Measurements from ENCODE around the gene ANKRD18A.
"Not testable (repeated sequence)": the region's sequence is repeated elsewhere in the genome, so short reads cannot be mapped to it uniquely, and the experiment has no call there.

The ANKRD18A gene

DNA sequence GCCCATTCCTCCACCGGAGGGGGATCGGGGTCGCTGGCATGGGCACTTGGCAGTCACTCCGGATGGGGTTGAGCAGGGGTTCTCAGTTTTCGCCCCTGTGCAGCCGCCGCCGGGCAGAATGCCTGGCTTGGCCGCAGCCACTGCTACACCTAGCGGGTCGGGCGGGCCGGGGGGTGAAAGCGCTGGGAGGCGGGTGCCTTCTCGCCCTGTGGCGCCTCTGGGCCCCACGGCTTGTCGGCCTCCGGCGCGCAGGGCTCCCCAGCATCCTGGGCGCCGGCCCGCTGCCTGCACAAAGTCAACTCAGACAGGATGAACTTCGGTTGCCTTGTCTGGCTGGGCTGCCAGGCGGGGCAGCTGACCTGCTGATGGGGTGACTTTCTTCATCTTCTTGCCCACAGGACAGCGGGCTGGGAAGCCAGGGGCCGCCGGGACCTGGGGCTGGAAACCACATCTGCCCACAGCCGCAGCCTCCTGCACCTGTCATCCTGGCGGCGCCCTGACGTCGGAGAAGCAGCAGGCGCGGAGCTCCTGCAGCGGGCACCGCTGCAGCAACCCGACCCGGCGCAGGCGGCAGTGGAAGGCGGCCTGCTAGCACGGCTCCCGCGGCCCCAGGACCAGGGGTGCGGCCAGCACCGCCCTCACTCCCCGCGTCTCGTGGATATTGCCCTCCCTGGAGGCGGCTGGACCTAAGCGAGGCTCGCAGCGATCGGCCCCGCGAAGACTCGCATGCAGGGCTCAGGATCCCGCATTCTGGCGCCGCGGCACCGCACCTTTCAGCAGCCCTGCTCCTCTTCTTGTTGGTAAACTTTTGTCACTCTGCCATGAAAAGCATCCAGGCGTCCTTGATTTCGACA, 1.3 kb upstream of the ANKRD18A start:
- no peak overlapping the region for H3K4me2 ChIP-seq (ENCODE audit: low read length)
- H3K27me3 ChIP-seq (ENCODE audit: control insufficient read depth, low read length), result no peaks in the 10 kb centered on the region

DNA sequence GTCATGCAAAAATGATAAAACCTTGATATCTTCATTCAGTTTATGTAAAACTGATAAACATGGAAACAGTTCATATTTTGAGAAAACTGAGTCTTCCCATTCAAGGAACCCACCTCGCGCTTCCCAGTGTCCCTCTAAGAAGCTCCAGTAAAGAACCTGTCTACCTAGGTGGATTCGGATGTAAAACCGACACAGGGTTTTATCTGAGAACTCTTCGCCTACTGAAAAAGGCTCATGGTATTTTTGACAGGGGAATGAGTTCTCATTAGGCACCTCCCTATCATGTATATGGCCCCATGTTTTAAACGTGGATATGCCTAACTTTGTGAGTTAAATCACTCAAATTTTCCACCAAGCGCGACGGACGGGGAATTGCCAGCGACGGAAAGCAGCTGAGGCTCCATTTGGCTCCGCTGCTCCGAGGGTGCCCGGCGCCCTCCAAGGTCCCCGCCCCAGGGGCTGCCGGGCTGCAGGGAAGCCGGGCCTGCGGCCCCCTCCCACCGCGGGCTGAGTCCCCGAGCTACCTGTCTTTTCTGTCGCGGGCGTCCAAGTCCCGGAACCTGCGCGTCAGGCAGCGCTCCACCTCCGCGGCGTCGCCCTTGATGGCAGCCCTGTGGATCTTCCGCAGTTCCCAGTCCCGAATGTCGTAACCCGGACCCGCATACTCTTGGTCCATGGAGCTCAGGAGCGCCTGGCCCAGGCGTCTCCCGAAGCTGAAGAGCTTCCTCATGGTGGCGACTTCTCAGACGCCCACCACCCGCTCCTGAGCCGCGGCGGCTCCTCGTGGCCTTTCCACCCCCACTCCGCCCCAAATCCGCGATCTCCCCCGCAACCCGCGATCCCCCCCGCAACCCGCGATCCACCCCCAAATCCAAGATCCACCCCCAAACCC, 594 bp downstream of the ANKRD18A start:
- H4K20me1 ChIP-seq (ENCODE audit: control insufficient read depth, insufficient read depth, low read depth, low read length), result no peaks in the 10 kb centered on the region
- H3K9me2 ChIP-seq (replicated peaks; ENCODE audit: control insufficient read depth, low read length), result no peaks in the 10 kb centered on the region
- H3K4me1 ChIP-seq (ENCODE audit: control insufficient read depth, low read length), result no peaks in the 10 kb centered on the region
- H3K27me3 ChIP-seq (ENCODE audit: control insufficient read depth, low read length), result no peaks in the 10 kb centered on the region
- no peaks in the 10 kb centered on the region for H3F3A ChIP-seq (ENCODE audit: control insufficient read depth, insufficient read depth)
- no peaks in the 10 kb centered on the region for H3K79me2 ChIP-seq (ENCODE audit: control insufficient read depth, low read length)
- no peak overlapping the region for H3K4me3 ChIP-seq (ENCODE audit: low read length)
- no peak overlapping the region for H3K27ac ChIP-seq (ENCODE audit: low read depth, low read length)
- H3K4me2 ChIP-seq (ENCODE audit: low read length), result no peak overlapping the region
- no peak for TF ChIP-seq EZH2phosphoT487 (IDR thresholded peaks at IDR 0.05; ENCODE audit: borderline replicate concordance, low read length)
- TF ChIP-seq, protein P1, sequence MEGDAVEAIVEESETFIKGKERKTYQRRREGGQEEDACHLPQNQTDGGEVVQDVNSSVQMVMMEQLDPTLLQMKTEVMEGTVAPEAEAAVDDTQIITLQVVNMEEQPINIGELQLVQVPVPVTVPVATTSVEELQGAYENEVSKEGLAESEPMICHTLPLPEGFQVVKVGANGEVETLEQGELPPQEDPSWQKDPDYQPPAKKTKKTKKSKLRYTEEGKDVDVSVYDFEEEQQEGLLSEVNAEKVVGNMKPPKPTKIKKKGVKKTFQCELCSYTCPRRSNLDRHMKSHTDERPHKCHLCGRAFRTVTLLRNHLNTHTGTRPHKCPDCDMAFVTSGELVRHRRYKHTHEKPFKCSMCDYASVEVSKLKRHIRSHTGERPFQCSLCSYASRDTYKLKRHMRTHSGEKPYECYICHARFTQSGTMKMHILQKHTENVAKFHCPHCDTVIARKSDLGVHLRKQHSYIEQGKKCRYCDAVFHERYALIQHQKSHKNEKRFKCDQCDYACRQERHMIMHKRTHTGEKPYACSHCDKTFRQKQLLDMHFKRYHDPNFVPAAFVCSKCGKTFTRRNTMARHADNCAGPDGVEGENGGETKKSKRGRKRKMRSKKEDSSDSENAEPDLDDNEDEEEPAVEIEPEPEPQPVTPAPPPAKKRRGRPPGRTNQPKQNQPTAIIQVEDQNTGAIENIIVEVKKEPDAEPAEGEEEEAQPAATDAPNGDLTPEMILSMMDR (IDR thresholded peaks at IDR 0.05; ENCODE audit: low read depth, low read length, poor library complexity, severe bottlenecking), result no peak
- H3K36me3 ChIP-seq (ENCODE audit: control insufficient read depth, low read length), result no peaks in the 10 kb centered on the region
- peaks cover 10% of the 10 kb centered on the region for H3K9me3 ChIP-seq (ENCODE audit: control insufficient read depth, insufficient read depth, low read length)

More for the DNA sequence above, 1.3 kb upstream of the ANKRD18A start:
- Histone ChIP-seq H3K36me3 (ENCODE audit: control insufficient read depth, low read length) (no peaks in the 10 kb centered on the region), H3K9me3 (ENCODE audit: control insufficient read depth, insufficient read depth, low read length) (peaks cover 10% of the 10 kb centered on the region), H3K4me3 (ENCODE audit: low read length) (no peak overlapping the region), H3K4me1 (ENCODE audit: control insufficient read depth, low read length) (peaks cover 6% of the 10 kb centered on the region), H3K79me2 (ENCODE audit: control insufficient read depth, low read length) (no peaks in the 10 kb centered on the region), H3K9me2 (replicated peaks; ENCODE audit: control insufficient read depth, low read length) (no peaks in the 10 kb centered on the region), H4K20me1 (ENCODE audit: control insufficient read depth, insufficient read depth, low read depth, low read length) (no peaks in the 10 kb centered on the region), H3F3A (ENCODE audit: control insufficient read depth, insufficient read depth) (no peaks in the 10 kb centered on the region), H3K27ac (ENCODE audit: low read depth, low read length) (no peak overlapping the region)
- no peak for TF ChIP-seq EZH2phosphoT487 (IDR thresholded peaks at IDR 0.05; ENCODE audit: borderline replicate concordance, low read length)
- TF ChIP-seq, protein P1 (IDR thresholded peaks at IDR 0.05; ENCODE audit: low read depth, low read length, poor library complexity, severe bottlenecking), result no peak

- not testable (repeated sequence) for H3K4me2 ChIP-seq (ENCODE audit: low read length); H3K36me3 ChIP-seq (ENCODE audit: control insufficient read depth, low read length); H3K27ac ChIP-seq (ENCODE audit: low read depth, low read length); H3K79me2 ChIP-seq (ENCODE audit: control insufficient read depth, low read length); H3K4me1 ChIP-seq (ENCODE audit: control insufficient read depth, low read length); H3F3A ChIP-seq (ENCODE audit: control insufficient read depth, insufficient read depth); H3K4me3 ChIP-seq (ENCODE audit: low read length); H4K20me1 ChIP-seq (ENCODE audit: control insufficient read depth, insufficient read depth, low read depth, low read length); H3K27me3 ChIP-seq (ENCODE audit: control insufficient read depth, low read length); H3K9me3 ChIP-seq (ENCODE audit: control insufficient read depth, insufficient read depth, low read length); H3K9me2 ChIP-seq (replicated peaks; ENCODE audit: control insufficient read depth, low read length)
Measured at GRCh38 chr9:38598029-38598745, 22.2 kb downstream of the ANKRD18A start.

- not testable (repeated sequence) for H3K4me3 ChIP-seq (ENCODE audit: low read length); H3K9me3 ChIP-seq (ENCODE audit: control insufficient read depth, insufficient read depth, low read length); H3K27me3 ChIP-seq (ENCODE audit: control insufficient read depth, low read length); H3K4me2 ChIP-seq (ENCODE audit: low read length); H3K9me2 ChIP-seq (replicated peaks; ENCODE audit: control insufficient read depth, low read length); H3K4me1 ChIP-seq (ENCODE audit: control insufficient read depth, low read length); H3K79me2 ChIP-seq (ENCODE audit: control insufficient read depth, low read length); H4K20me1 ChIP-seq (ENCODE audit: control insufficient read depth, insufficient read depth, low read depth, low read length); H3F3A ChIP-seq (ENCODE audit: control insufficient read depth, insufficient read depth); H3K27ac ChIP-seq (ENCODE audit: low read depth, low read length); H3K36me3 ChIP-seq (ENCODE audit: control insufficient read depth, low read length)
Measured at GRCh38 chr9:38595117-38595516, 25.3 kb downstream of the ANKRD18A start.

DNA sequence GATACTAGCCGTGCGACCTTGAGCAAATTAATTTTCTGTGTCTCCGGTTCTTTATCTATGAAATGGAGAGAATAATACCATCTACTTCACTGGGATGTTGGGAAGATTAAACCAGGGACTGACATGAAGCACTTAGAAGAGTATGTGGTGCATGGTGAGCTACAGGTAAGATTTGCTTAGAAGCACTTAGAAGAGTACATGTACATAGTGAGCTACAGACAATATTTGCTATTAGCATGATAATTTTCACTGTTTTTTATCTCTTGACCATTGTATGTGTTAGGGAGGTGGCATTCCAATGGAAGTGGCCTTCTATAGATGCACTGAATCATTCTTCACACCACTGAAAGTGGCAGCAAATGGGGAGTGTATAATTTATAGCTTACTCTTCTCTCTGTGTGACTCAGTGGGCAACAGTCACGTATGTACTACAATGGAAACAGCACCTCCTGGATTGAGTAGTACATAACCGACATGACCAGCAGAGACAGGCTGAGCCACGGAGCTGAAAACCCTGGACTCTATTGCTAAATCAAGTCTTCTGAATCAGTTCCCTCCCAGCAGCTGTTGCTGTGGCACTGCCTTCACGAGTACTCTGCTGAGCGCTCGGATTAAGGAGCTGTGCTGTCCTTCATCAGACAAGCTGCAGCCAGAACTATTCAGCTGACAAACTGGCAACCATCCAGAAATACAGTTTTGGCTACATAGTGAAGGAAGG, 28.9 kb downstream of the ANKRD18A start:
- not testable (repeated sequence) for H3K4me1 ChIP-seq (ENCODE audit: control insufficient read depth, low read length); H3K4me3 ChIP-seq (ENCODE audit: low read length)

More for the DNA sequence above, 28.9 kb downstream of the ANKRD18A start:
- not testable (repeated sequence) for H3K36me3 ChIP-seq (ENCODE audit: control insufficient read depth, low read length); H3K4me2 ChIP-seq (ENCODE audit: low read length); H3K9me2 ChIP-seq (replicated peaks; ENCODE audit: control insufficient read depth, low read length); H3K9me3 ChIP-seq (ENCODE audit: control insufficient read depth, insufficient read depth, low read length); H4K20me1 ChIP-seq (ENCODE audit: control insufficient read depth, insufficient read depth, low read depth, low read length); H3K27ac ChIP-seq (ENCODE audit: low read depth, low read length); H3F3A ChIP-seq (ENCODE audit: control insufficient read depth, insufficient read depth); H3K27me3 ChIP-seq (ENCODE audit: control insufficient read depth, low read length); H3K79me2 ChIP-seq (ENCODE audit: control insufficient read depth, low read length)
